WTC11 (cell line): Measurements from ENCODE around the gene FGFR4. TPM values are rescaled to one million over a fixed set of nuclear protein-coding genes. Genes with fewer than 3 reads are reported as not detected.

Experiments used
- ATAC-seq: fragments of 200-7000 bp; cut with Tn5 transposase; 2 replicates; pipeline ENCODE4 v1.10.0; 2021; ENCODE audit warnings: mild to moderate bottlenecking, moderate library complexity
- CTCF ChIA-PET: fragments of 300-600 bp; sonication (Branson Sonifier 250); formaldehyde crosslinking; loops from one replicate; lab custom pipeline; 2021; ENCODE audit warnings: antibody characterized with exemption; lab: Charles Lee
- POLR2A ChIA-PET: fragments of 350-600 bp; sonication (Branson Sonifier 250); formaldehyde crosslinking; loops from one replicate; lab custom pipeline; 2021; ENCODE audit warnings: antibody characterized with exemption; lab: Charles Lee
- DNase-seq: peaks from one replicate; pipeline ENCODE4 v3.0.0; 2021; ENCODE audit warnings: low spot score
- H3K27ac Mint-ChIP-seq: 2 replicates; pipeline ENCODE4 v1.8.0; 2021; ENCODE audit warnings: mixed read lengths
- H3K27me3 Mint-ChIP-seq: 2 replicates; pipeline ENCODE4 v1.8.0; 2021; ENCODE audit warnings: low read depth, mild to moderate bottlenecking, moderate library complexity, mixed read lengths
- H3K36me3 Mint-ChIP-seq: 2 replicates; pipeline ENCODE4 v1.8.0; 2021; ENCODE audit warnings: mixed read lengths
- H3K4me1 Mint-ChIP-seq: 2 replicates; pipeline ENCODE4 v1.8.0; 2022; ENCODE audit warnings: mixed read lengths
- H3K4me3 Mint-ChIP-seq: 2 replicates; pipeline ENCODE4 v1.8.0; 2021; ENCODE audit warnings: mild to moderate bottlenecking, moderate library complexity, mixed read lengths
- H3K9me3 Mint-ChIP-seq: 2 replicates; pipeline ENCODE4 v1.8.0; 2021; ENCODE audit warnings: mixed read lengths
- CBFB ChIP-seq: sonication (generic); formaldehyde crosslinking; IDR thresholded peaks from 2 replicates; pipeline ENCODE4 v1.8.1; 2022; ENCODE audit warnings: mild to moderate bottlenecking, low read depth, missing genetic modification reagents
- CREM ChIP-seq: sonication (generic); formaldehyde crosslinking; IDR thresholded peaks from 2 replicates; pipeline ENCODE4 v1.8.1; 2022; ENCODE audit warnings: mild to moderate bottlenecking, missing genetic modification reagents, moderate library complexity
- E2F1 ChIP-seq: sonication (generic); formaldehyde crosslinking; IDR thresholded peaks from 2 replicates; pipeline ENCODE4 v1.8.0; 2022; ENCODE audit warnings: mild to moderate bottlenecking, missing genetic modification reagents
- E2F5 ChIP-seq: sonication (generic); formaldehyde crosslinking; IDR thresholded peaks from 2 replicates; pipeline ENCODE4 v1.8.1; 2022; ENCODE audit warnings: mild to moderate bottlenecking, moderate library complexity, missing genetic modification reagents
- EMX1 ChIP-seq: fragments of 250-450 bp; sonication (Bioruptor Pico); IDR thresholded peaks from 2 replicates; pipeline ENCODE4 v1.8.0; 2021; ENCODE audit warnings: mild to moderate bottlenecking
- ESRRA ChIP-seq: sonication (generic); formaldehyde crosslinking; IDR thresholded peaks from 2 replicates; pipeline ENCODE4 v1.8.1; 2022; ENCODE audit warnings: mild to moderate bottlenecking, missing genetic modification reagents, borderline replicate concordance
- ETV6 ChIP-seq: sonication (generic); formaldehyde crosslinking; IDR thresholded peaks from 2 replicates; pipeline ENCODE4 v1.8.1; 2022; ENCODE audit warnings: mild to moderate bottlenecking, missing genetic modification reagents
- FOXP1 ChIP-seq: sonication (generic); formaldehyde crosslinking; IDR thresholded peaks from 2 replicates; pipeline ENCODE4 v1.8.0; 2022; ENCODE audit warnings: missing genetic modification reagents, mild to moderate bottlenecking, moderate library complexity, borderline replicate concordance
- GTF2I ChIP-seq: fragments of 250-450 bp; sonication (Bioruptor Pico); conservative IDR thresholded peaks from 2 replicates; pipeline ENCODE4 v1.4.0; 2021; ENCODE audit warnings: mild to moderate bottlenecking
- JAZF1 ChIP-seq: fragments of 250-450 bp; sonication (Bioruptor Pico); IDR thresholded peaks from 2 replicates; pipeline ENCODE4 v1.9.0; 2021; ENCODE audit warnings: moderate library complexity, mild to moderate bottlenecking, inconsistent platforms
- NFYB ChIP-seq: sonication (generic); formaldehyde crosslinking; conservative IDR thresholded peaks from 2 replicates; pipeline ENCODE4 v1.8.0; 2022; ENCODE audit warnings: low read depth, missing genetic modification reagents
- NR2C2 ChIP-seq: sonication (generic); formaldehyde crosslinking; IDR thresholded peaks from 2 replicates; pipeline ENCODE4 v1.8.0; 2022; ENCODE audit warnings: mild to moderate bottlenecking, missing genetic modification reagents
- SMAD4 ChIP-seq: sonication (generic); formaldehyde crosslinking; IDR thresholded peaks from 2 replicates; pipeline ENCODE4 v1.8.0; 2022; ENCODE audit warnings: mild to moderate bottlenecking, missing genetic modification reagents
- TCF7 ChIP-seq: sonication (generic); formaldehyde crosslinking; IDR thresholded peaks from 2 replicates; pipeline ENCODE4 v1.8.0; 2022; ENCODE audit warnings: mild to moderate bottlenecking, low read depth, missing genetic modification reagents, moderate library complexity
- ZNF121 ChIP-seq: sonication (generic); formaldehyde crosslinking; IDR thresholded peaks from 2 replicates; pipeline ENCODE4 v1.8.0; 2023; ENCODE audit warnings: missing genetic modification reagents
- ZNF219 ChIP-seq: sonication (generic); formaldehyde crosslinking; IDR thresholded peaks from 2 replicates; pipeline ENCODE4 v1.8.0; 2023; ENCODE audit warnings: missing genetic modification reagents, mild to moderate bottlenecking, borderline replicate concordance
- ZNF232 ChIP-seq: sonication (generic); formaldehyde crosslinking; IDR thresholded peaks from 2 replicates; pipeline ENCODE4 v1.8.0; 2022; ENCODE audit warnings: mild to moderate bottlenecking, missing genetic modification reagents
- ZNF263 ChIP-seq: sonication (generic); formaldehyde crosslinking; IDR thresholded peaks from 2 replicates; pipeline ENCODE4 v1.8.1; 2022; ENCODE audit warnings: low read depth, mild to moderate bottlenecking, moderate library complexity, missing genetic modification reagents
- ZNF423 ChIP-seq: fragments of 250-450 bp; sonication (Bioruptor Pico); IDR thresholded peaks from 2 replicates; pipeline ENCODE4 v2.1.2; 2022; ENCODE audit warnings: mild to moderate bottlenecking, moderate library complexity
- total RNA-seq: library from RNA; stranded (reverse); gene quantifications from 3 replicates; pipeline ENCODE4 v1.2.3, GENCODE V29; 2021
- TF ChIP-seq, protein P1 (sequence below): sonication (generic); formaldehyde crosslinking; IDR thresholded peaks from 2 replicates; pipeline ENCODE4 v1.8.1; 2022; ENCODE audit warnings: low read depth, mild to moderate bottlenecking, moderate library complexity, missing genetic modification reagents, borderline replicate concordance
- TF ChIP-seq, protein P2 (sequence below): sonication (generic); formaldehyde crosslinking; IDR thresholded peaks from 2 replicates; pipeline ENCODE4 v1.8.0; 2022; ENCODE audit warnings: mild to moderate bottlenecking, missing genetic modification reagents
- TF ChIP-seq, protein P3 (sequence below): sonication (generic); formaldehyde crosslinking; conservative IDR thresholded peaks from 2 replicates; pipeline ENCODE4 v1.8.1; 2023; ENCODE audit warnings: mild to moderate bottlenecking, low read depth, missing genetic modification reagents, moderate library complexity
- TF ChIP-seq, protein P4 (sequence below): fragments of 250-450 bp; sonication (Bioruptor Pico); IDR thresholded peaks from 2 replicates; pipeline ENCODE4 v1.9.0; 2021; ENCODE audit warnings: mild to moderate bottlenecking

Gene FGFR4
- total RNA-seq, 1 experiment from 2014 or later = 108 TPM

- Mint-ChIP-seq H3K27ac (no peak overlapping the region), H3K36me3 (no peaks in the 10 kb centered on the region), H3K4me3 (no peak overlapping the region), H3K4me1 (peaks cover 30% of the 10 kb centered on the region), H3K27me3 (no peaks in the 10 kb centered on the region; the same call in 1 of the 2 replicates), H3K9me3 (no peaks in the 10 kb centered on the region)
- POLR2A ChIA-PET = no interaction called here
- DNase-seq (no peak), ATAC-seq (no peak)
- TF ChIP-seq, protein P1, sequence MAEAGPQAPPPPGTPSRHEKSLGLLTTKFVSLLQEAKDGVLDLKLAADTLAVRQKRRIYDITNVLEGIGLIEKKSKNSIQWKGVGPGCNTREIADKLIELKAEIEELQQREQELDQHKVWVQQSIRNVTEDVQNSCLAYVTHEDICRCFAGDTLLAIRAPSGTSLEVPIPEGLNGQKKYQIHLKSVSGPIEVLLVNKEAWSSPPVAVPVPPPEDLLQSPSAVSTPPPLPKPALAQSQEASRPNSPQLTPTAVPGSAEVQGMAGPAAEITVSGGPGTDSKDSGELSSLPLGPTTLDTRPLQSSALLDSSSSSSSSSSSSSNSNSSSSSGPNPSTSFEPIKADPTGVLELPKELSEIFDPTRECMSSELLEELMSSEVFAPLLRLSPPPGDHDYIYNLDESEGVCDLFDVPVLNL (CRISPR knock-in tag) = no peak
- TF ChIP-seq TCF7 (no peak), E2F5 (CRISPR knock-in tag) (no peak), SMAD4 (CRISPR knock-in tag) (no peak), CREM (CRISPR knock-in tag) (no peak), NFYB (no peak), ETV6 (CRISPR knock-in tag) (no peak), NR2C2 (CRISPR knock-in tag) (no peak), E2F1 (CRISPR knock-in tag) (no peak), JAZF1 (CRISPR knock-in tag) (no peak), ZNF232 (CRISPR knock-in tag) (no peak), GTF2I (CRISPR knock-in tag) (no peak), EMX1 (CRISPR knock-in tag) (no peak), ESRRA (CRISPR knock-in tag) (no peak), ZNF263 (no peak)
- CTCF ChIA-PET = interaction anchor here (1.0 to 1.7 kb wide), 2 partner anchors 15 to 16 kb away, joined by 3 to 9 read pairs; no protein-coding TSS in a partner anchor
These were observed 41.9 kb downstream of the FGFR4 start for GRCh38 chr5:177128551-177128981.

DNA sequence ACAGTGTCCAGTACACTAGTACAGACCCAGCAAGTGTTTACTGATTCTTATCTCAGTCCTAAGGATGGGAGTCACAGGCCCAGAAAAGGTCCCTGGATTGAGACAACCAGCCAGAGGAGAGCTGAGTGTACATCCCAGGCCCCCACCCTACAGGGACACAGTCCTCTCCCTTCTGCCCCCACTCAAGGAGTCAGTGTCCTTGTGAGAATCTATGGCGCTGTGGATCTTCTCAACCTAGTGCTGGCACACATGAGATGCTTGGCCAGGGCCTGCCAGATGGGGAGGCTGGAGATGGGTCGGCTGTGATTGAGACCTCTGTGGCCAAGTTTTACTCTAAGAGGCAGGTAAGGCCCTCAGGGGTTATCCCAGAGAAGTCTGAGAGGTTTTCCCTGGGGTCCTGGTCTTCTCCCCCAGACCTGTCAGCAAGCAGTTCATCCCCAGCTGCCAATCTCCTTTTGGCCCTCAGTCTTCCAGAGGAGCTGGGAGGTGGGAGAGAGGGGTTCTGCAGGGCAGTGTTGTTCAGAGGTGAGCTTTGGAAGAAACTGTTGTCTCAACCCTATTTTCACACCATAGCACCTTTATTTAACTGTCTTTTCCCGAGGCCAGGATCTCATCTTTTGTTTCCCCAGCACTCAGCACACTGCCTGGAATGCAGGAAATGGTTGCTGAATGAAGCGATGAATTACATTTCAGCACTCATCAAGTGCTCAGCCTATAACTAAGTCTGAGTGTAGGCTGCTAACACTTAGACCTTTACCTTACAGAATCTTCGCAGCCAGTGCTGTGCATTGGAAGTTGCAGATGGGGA lies 43.7 kb downstream of the FGFR4 start:
- ATAC-seq (no peak), DNase-seq (no peak)
- Mint-ChIP-seq H3K27me3 (no peaks in the 10 kb centered on the region; the same call in 1 of the 2 replicates), H3K4me3 (peak overlapping the region; percentile 47), H3K36me3 (peaks cover 9% of the 10 kb centered on the region), H3K27ac (0 out of 2 replicates have a peak overlapping the region, but pooled peaks have one; percentile 9), H3K4me1 (peaks cover 29% of the 10 kb centered on the region), H3K9me3 (no peaks in the 10 kb centered on the region)
- ChIA-PET CTCF (interaction anchor here (0.6 to 3.4 kb wide), 5 partner anchors 9 to 179 kb away, joined by 3 to 22 read pairs (median 7); partner anchors contain the start of gene FGFR4), POLR2A (no interaction called here)
- TF ChIP-seq, protein P2, sequence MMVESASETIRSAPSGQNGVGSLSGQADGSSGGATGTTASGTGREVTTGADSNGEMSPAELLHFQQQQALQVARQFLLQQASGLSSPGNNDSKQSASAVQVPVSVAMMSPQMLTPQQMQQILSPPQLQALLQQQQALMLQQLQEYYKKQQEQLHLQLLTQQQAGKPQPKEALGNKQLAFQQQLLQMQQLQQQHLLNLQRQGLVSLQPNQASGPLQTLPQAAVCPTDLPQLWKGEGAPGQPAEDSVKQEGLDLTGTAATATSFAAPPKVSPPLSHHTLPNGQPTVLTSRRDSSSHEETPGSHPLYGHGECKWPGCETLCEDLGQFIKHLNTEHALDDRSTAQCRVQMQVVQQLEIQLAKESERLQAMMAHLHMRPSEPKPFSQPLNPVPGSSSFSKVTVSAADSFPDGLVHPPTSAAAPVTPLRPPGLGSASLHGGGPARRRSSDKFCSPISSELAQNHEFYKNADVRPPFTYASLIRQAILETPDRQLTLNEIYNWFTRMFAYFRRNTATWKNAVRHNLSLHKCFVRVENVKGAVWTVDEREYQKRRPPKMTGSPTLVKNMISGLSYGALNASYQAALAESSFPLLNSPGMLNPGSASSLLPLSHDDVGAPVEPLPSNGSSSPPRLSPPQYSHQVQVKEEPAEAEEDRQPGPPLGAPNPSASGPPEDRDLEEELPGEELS (CRISPR knock-in tag) = no peak
- TF ChIP-seq ZNF232 (CRISPR knock-in tag) = no peak
- TF ChIP-seq, protein P3, sequence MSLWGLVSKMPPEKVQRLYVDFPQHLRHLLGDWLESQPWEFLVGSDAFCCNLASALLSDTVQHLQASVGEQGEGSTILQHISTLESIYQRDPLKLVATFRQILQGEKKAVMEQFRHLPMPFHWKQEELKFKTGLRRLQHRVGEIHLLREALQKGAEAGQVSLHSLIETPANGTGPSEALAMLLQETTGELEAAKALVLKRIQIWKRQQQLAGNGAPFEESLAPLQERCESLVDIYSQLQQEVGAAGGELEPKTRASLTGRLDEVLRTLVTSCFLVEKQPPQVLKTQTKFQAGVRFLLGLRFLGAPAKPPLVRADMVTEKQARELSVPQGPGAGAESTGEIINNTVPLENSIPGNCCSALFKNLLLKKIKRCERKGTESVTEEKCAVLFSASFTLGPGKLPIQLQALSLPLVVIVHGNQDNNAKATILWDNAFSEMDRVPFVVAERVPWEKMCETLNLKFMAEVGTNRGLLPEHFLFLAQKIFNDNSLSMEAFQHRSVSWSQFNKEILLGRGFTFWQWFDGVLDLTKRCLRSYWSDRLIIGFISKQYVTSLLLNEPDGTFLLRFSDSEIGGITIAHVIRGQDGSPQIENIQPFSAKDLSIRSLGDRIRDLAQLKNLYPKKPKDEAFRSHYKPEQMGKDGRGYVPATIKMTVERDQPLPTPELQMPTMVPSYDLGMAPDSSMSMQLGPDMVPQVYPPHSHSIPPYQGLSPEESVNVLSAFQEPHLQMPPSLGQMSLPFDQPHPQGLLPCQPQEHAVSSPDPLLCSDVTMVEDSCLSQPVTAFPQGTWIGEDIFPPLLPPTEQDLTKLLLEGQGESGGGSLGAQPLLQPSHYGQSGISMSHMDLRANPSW (CRISPR knock-in tag) = no peak
- TF ChIP-seq ZNF219 (CRISPR knock-in tag) = no peak
- no peak for TF ChIP-seq ZNF423 (CRISPR knock-in tag)
- TF ChIP-seq E2F1 (CRISPR knock-in tag) = no peak
- TF ChIP-seq, protein P4, sequence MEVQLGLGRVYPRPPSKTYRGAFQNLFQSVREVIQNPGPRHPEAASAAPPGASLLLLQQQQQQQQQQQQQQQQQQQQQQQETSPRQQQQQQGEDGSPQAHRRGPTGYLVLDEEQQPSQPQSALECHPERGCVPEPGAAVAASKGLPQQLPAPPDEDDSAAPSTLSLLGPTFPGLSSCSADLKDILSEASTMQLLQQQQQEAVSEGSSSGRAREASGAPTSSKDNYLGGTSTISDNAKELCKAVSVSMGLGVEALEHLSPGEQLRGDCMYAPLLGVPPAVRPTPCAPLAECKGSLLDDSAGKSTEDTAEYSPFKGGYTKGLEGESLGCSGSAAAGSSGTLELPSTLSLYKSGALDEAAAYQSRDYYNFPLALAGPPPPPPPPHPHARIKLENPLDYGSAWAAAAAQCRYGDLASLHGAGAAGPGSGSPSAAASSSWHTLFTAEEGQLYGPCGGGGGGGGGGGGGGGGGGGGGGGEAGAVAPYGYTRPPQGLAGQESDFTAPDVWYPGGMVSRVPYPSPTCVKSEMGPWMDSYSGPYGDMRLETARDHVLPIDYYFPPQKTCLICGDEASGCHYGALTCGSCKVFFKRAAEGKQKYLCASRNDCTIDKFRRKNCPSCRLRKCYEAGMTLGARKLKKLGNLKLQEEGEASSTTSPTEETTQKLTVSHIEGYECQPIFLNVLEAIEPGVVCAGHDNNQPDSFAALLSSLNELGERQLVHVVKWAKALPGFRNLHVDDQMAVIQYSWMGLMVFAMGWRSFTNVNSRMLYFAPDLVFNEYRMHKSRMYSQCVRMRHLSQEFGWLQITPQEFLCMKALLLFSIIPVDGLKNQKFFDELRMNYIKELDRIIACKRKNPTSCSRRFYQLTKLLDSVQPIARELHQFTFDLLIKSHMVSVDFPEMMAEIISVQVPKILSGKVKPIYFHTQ (CRISPR knock-in tag) = no peak
- no peak for TF ChIP-seq CBFB (CRISPR knock-in tag)
- no peak for TF ChIP-seq ZNF121 (CRISPR knock-in tag)
- no peak for TF ChIP-seq FOXP1 (CRISPR knock-in tag)
